Peyer's patch (tissue), 4 donors: ENCODE measurements around the gene F2RL3.

Source experiments
- CTCF ChIP-seq, 6 experiments: fragments of 450-650 bp in 4 of 6; fragments of 200-600 bp in 2 of 6; sonication (generic) in 1 of 6; IDR thresholded peaks; one replicate each; pipeline ENCODE4 v1.5.1; 2017 to 2019; ENCODE audit warnings: antibody characterized with exemption in 6 of 6, mild to moderate bottlenecking in 3 of 6, moderate library complexity in 1 of 6
- POLR2A ChIP-seq, 2 donors: fragments of 450-650 bp; IDR thresholded peaks; one replicate each; pipeline ENCODE4 v1.5.1; 2017; ENCODE audit warnings: antibody characterized with exemption in 2 of 2, mild to moderate bottlenecking in 2 of 2, moderate library complexity in 2 of 2

GRCh38 chr19:16920816-16921529 lies 32.2 kb downstream of the F2RL3 start:
- TF ChIP-seq CTCF (IDR thresholded peaks at IDR 0.05) (no peak), POLR2A (IDR thresholded peaks at IDR 0.05) (no peak)
